ENCODE data around the gene SEMA4D.

The SEMA4D gene

DNA sequence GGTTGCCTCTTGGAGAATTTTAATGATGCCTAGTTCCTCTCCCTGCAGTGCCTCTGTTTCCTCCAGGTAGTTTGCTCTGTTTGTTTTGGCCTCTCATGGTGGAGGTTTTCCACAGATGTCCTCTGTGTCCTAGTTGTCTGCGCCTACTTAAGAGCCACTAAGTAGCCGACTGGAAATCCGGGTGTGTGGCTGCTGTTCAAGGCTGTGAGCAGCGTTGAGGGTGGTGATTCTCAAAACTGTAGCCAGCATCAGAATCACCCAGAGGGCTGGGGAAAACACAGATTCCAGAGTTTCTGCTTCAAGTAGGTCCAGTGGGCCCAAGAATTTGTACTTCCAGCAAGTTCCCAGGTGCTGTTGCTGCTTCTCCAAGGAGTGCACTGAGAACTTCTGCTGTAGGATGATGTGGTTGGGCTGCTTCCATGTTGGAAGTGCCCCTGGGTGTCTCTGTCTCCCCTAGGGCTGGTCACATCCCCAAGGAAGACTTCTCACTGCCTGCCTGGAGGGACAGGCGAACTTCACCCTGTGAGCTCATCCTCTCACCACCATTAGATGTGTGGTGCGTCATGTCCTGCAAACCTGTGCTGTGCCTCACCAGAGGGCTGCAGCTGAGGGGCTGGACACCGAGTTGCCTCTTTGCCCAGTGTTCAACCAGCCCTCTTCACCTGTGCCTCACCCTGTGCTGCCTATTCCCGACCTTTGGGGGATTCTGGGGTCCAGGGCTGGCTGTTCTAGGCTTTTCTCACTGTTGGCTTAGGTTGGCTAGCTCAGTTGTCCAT is 144.9 kb downstream of the SEMA4D start:
- no peak for DNase-seq (ENCODE audit: low read depth)
- H3K4me3 ChIP-seq (ENCODE audit: low read depth, low read length), result no peak overlapping the region
- TF ChIP-seq, protein P1, sequence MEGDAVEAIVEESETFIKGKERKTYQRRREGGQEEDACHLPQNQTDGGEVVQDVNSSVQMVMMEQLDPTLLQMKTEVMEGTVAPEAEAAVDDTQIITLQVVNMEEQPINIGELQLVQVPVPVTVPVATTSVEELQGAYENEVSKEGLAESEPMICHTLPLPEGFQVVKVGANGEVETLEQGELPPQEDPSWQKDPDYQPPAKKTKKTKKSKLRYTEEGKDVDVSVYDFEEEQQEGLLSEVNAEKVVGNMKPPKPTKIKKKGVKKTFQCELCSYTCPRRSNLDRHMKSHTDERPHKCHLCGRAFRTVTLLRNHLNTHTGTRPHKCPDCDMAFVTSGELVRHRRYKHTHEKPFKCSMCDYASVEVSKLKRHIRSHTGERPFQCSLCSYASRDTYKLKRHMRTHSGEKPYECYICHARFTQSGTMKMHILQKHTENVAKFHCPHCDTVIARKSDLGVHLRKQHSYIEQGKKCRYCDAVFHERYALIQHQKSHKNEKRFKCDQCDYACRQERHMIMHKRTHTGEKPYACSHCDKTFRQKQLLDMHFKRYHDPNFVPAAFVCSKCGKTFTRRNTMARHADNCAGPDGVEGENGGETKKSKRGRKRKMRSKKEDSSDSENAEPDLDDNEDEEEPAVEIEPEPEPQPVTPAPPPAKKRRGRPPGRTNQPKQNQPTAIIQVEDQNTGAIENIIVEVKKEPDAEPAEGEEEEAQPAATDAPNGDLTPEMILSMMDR (conservative IDR thresholded peaks at IDR 0.05; ENCODE audit: low read depth, low read length), result no peak

DNA sequence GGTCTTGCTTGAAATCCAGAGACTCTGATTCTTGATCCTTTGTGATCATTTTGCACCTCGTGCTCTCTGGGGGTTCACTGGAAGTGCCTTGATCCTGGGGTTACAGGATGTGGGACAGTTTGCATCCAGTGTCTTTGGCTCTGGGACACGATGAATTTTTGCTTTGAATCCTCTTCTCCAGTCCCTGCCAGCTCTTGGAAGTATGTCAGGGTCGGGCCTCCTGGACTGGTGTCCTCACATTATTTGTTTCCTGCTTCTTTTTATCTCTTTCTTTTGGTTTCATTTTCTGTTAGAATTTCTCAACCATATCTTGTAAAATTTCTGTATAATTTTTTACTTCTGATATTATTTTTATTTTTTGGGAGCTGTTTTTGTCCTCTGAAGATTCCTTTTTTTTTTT is 145.5 kb downstream of the SEMA4D start:
- H3K4me3 ChIP-seq (ENCODE audit: low read depth, low read length), result no peak overlapping the region
- DNase-seq (ENCODE audit: low read depth), result no peak
- TF ChIP-seq, protein P1 (conservative IDR thresholded peaks at IDR 0.05; ENCODE audit: low read depth, low read length), result no peak

DNA sequence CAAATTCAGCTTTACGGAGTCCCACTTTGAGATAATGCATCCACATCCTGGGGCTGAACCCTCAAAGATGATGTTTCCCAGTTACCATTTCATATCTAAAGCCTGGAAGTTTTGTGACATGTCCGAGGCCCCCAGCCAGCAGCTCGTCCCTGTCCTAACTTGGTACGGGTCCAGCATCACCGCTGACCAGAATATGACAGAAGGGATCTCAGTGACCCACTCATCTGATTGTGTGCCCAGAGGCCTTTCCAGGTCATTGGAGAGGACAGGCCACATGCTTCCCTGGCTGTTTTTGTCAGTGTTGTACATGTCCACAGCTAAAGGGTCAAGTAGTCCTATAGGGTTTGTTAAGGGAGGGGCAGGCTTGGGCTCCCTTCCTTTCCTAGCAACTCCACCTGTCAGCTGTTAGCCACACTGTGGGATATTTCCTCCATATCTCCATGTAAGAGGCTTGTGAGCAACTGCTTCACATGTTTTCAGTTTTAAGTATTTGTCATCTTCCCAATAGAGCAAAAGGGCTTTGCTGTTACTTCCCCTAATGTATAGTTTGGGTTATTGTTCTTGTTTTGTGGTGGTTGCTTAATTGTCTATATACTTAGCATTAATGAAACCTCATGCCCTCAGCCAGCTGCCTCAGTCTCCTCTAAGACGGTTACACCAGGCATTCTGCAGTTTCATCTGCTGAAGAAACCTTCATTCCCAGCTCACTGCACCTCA is 146.2 kb downstream of the SEMA4D start:
- H3K4me3 ChIP-seq (ENCODE audit: low read depth, low read length), result no peak overlapping the region
- no peak for DNase-seq (ENCODE audit: low read depth)
- TF ChIP-seq, protein P1 (conservative IDR thresholded peaks at IDR 0.05; ENCODE audit: low read depth, low read length), result no peak

DNA sequence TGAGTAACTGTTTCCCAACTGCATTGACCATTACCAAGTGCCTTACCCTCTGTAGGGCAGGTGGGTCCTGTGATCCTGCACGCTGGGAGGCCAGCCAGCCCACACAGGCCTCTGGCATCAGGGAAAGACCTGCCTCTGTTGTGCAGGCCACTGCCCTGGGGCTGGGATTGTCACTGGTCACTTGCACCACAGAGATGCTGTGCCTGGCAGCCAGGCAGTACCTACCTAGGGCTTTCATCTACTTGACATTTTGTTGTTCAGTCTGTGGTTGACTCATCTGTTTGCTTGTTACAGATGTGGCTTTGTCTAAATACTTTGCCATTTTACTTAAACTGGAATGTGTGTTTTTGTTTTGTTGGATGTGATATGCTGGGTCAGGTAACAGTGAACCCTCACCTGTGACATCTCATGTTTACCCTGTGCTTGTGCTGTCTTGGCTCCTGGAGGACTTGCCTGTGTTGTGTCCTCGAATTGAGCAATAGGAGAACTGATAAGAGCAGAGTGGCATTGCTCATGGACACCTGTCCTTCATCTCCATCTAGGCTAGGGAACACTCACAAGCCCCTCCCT is 146.8 kb downstream of the SEMA4D start:
- no peak for DNase-seq (ENCODE audit: low read depth)
- TF ChIP-seq, protein P1 (conservative IDR thresholded peaks at IDR 0.05; ENCODE audit: low read depth, low read length), result no peak
- no peak overlapping the region for H3K4me3 ChIP-seq (ENCODE audit: low read depth, low read length)

DNA sequence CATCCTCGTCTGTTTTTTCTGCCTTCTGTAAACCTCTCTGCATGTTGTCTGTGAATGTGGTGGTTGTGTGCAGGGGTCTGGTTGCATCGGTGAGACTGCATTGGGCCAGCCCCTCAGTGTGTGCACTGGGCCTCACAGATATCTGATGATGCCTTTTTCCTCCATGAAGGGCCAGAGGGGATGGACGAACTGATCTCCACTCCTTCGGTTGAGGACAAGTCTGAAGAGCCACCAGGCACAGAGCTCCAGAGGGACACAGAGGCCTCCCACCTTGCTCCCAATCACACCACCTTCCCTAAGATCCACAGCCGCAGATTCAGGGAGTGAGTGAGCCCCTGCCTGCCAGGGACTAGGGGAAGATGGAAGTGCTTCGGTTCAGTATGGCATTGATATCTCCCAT is 148.3 kb downstream of the SEMA4D start:
- no peak overlapping the region for H3K4me3 ChIP-seq (ENCODE audit: low read depth, low read length)
- TF ChIP-seq, protein P1 (conservative IDR thresholded peaks at IDR 0.05; ENCODE audit: low read depth, low read length), result no peak
- DNase-seq (ENCODE audit: low read depth), result no peak

DNA sequence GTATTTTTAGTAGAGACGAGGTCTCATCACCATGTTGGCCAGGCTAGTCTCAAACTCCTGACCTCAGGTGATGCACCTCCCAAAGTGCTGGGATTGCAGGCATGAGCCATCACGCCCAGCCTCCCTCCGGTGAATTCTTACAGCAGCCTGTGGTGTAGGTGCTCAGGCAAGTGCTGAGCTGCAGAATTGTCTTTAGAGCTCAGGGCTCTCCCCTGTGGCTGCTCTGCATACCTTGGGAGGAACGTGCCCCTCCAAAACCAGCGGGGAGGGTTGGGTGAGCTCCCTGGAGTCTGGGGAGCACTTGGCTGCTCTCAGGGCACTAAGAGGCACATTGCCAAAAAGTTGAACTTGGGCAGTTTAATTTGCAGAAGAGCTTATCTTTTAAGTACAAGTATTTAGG is 150.3 kb downstream of the SEMA4D start:
- TF ChIP-seq, protein P1 (conservative IDR thresholded peaks at IDR 0.05; ENCODE audit: low read depth, low read length), result no peak
- no peak for DNase-seq (ENCODE audit: low read depth)
- no peak overlapping the region for H3K4me3 ChIP-seq (ENCODE audit: low read depth, low read length)

Measured in choroid plexus epithelial cell (primary cell).